NCI-H2171 (cell line): Measurements from ENCODE around the gene GALE.
"Not testable (repeated sequence)": the region's sequence is repeated elsewhere in the genome, so short reads cannot be mapped to it uniquely, and the experiment has no call there.

Experiments
- DNase-seq: peaks from one replicate; lab custom pipeline; 2025; lab: John Stamatoyannopoulos, UW

Gene GALE

GRCh38 chr1:23800400-23801337 is at the start of gene GALE:
GALE (minus strand) TSS chr1:23800754; CDS start chr1:23799007, 1,747 bp downstream.
- peak; percentile 96 for DNase-seq

- no peak for DNase-seq
Measured at GRCh38 chr1:23848673-23849616, 48.4 kb upstream of the GALE start.

- DNase-seq, result not testable (repeated sequence)
Measured at GRCh38 chr1:23847482-23848095, 47.0 kb upstream of the GALE start.

- no peak for DNase-seq
Measured at GRCh38 chr1:23845163-23845562, 44.6 kb upstream of the GALE start.

- no peak for DNase-seq
Measured at GRCh38 chr1:23843644-23844043, 43.1 kb upstream of the GALE start.

- DNase-seq, result peak; percentile 78
Measured at GRCh38 chr1:23838401-23838866, 37.9 kb upstream of the GALE start.

GRCh38 chr1:23837908-23838307 is 37.4 kb upstream of the GALE start:
- DNase-seq, result no peak

GRCh38 chr1:23836037-23836436 is 35.5 kb upstream of the GALE start:
- no peak for DNase-seq

- DNase-seq, result not testable (repeated sequence)
Measured at GRCh38 chr1:23834156-23834555, 33.6 kb upstream of the GALE start.

- DNase-seq, result no peak
Measured at GRCh38 chr1:23827717-23828116, 27.2 kb upstream of the GALE start.

GRCh38 chr1:23826590-23826989 is 26.0 kb upstream of the GALE start:
- not testable (repeated sequence) for DNase-seq

GRCh38 chr1:23825762-23826522 is 25.4 kb upstream of the GALE start:
- DNase-seq, result no peak

- peak; percentile 96 for DNase-seq
Measured at GRCh38 chr1:23825076-23825761, 24.7 kb upstream of the GALE start, which contains the start of gene HMGCL. HMGCL (minus strand) TSS chr1:23825429; CDS start chr1:23825415, 14 bp downstream.

- DNase-seq, result no peak
Measured at GRCh38 chr1:23824711-23825075, 24.1 kb upstream of the GALE start.

- DNase-seq, result no peak
Measured at GRCh38 chr1:23823767-23824166, 23.2 kb upstream of the GALE start.

- DNase-seq, result no peak
Measured at GRCh38 chr1:23817633-23818032, 17.1 kb upstream of the GALE start.

GRCh38 chr1:23816906-23817305 is 16.4 kb upstream of the GALE start:
- DNase-seq, result no peak

GRCh38 chr1:23816361-23816760 is 15.8 kb upstream of the GALE start:
- no peak for DNase-seq

- no peak for DNase-seq
Measured at GRCh38 chr1:23814016-23814415, 13.5 kb upstream of the GALE start.

- no peak for DNase-seq
Measured at GRCh38 chr1:23810818-23811540, 10.4 kb upstream of the GALE start.
